ENCODE measurements around the gene CCDC116. TPM values are rescaled to one million over a fixed set of nuclear protein-coding genes. Genes with fewer than 3 reads are reported as not detected.
A peak's percentile ranks its signal among the peaks of the same experiment; 100 is the strongest.
"Not testable (repeated sequence)": the region's sequence is repeated elsewhere in the genome, so short reads cannot be mapped to it uniquely, and the experiment has no call there.

The CCDC116 gene
- total and polyA plus RNA-seq, 9 donors: 0.09 to 0.53 (median 0.31) TPM

DNA sequence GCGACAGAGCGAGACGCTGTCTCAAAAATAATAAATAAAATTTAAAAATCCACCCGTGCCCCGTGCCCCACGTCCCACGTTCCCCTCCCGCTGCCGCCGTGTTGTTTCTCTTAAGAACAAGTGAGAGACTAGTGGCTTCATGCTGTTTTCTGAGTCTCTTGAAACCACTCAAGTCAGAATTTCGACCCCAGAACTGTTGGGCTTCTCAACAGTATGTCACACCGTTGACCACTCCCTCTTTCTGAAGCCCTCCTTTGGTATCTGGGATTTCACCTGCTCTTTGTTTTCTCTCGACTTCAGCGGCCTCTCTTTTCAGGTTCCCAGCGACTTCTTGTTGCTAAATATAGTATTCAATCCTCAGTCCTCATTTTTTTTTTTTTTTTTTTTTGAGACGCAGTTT is 34.2 kb downstream of the CCDC116 start:
- WGBS (ENCODE audit: insufficient coverage): 47% methylated on average over 12 of the region's 16 CpGs
- DNase-seq: no peak
- Histone ChIP-seq H3K27ac (ENCODE audit: low read length) (no peak overlapping the region), H3K4me1 (ENCODE audit: control insufficient read depth, insufficient read depth, low read length) (peaks cover 10% of the 10 kb centered on the region), H3K27me3 (ENCODE audit: control insufficient read depth, insufficient read depth, low read length) (no peaks in the 10 kb centered on the region), H3K4me3 (ENCODE audit: low read length) (peak overlapping the region; percentile 86), H3K36me3 (ENCODE audit: control insufficient read depth, insufficient read depth, low read length) (peaks cover 21% of the 10 kb centered on the region), H3K9me3 (replicated peaks; ENCODE audit: control insufficient read depth, low read depth, low read length) (no peaks in the 10 kb centered on the region)

DNA sequence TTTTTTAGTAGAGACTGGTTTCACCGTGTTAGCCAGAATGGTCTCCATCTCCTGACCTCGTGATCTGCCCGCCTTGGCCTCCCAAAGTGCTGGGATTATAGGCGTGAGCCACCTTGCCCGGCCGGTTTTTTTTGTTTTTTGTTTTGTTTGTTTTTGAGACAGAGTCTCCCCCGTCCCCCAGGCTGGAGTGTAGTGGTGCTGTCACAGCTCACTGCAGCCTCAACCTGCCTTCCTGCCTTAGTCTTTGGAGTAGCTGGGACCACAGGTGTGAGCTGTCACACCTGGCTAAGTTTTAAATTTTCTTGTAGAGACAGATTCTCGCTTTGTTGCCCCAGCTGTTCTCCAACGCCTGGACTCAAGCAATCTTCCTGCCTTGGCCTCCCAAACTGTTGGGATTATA is 36.5 kb downstream of the CCDC116 start:
- no peak for DNase-seq
- 89% methylated on average over 3 of the region's 9 CpGs for WGBS (ENCODE audit: insufficient coverage)
- H3K27me3 ChIP-seq (ENCODE audit: control insufficient read depth, insufficient read depth, low read length): no peaks in the 10 kb centered on the region
- peaks cover 10% of the 10 kb centered on the region for H3K4me1 ChIP-seq (ENCODE audit: control insufficient read depth, insufficient read depth, low read length)
- no peaks in the 10 kb centered on the region for H3K9me3 ChIP-seq (replicated peaks; ENCODE audit: control insufficient read depth, low read depth, low read length)
- H3K27ac ChIP-seq (ENCODE audit: low read length): no peak overlapping the region
- H3K4me3 ChIP-seq (ENCODE audit: low read length): no peak overlapping the region
- H3K36me3 ChIP-seq (ENCODE audit: control insufficient read depth, insufficient read depth, low read length): peaks cover 43% of the 10 kb centered on the region

DNA sequence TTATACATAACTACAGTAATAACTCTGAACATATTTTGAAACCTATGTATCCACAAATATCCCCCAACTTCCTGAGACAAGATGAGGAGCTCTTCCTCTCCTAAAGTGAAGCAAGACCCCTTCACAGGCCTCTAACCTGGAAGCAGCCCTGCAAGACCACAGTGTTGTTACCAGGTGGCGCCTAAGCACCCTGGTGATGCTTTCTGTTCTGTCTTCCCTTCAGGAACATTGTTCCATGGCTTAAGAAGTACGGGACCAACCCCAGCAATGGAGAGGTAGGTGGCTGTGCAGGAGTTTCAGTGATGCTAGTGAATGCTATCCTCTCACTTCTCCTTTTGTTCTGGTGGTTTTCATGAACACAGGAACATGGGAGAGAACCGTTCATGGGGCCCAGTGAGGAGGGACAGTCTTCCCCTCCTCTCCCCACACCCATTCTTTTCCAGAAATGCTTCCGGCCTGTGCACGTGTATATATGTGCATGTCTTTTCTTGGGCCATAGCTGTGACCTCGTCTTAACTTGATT is 39.6 kb downstream of the CCDC116 start:
- WGBS (ENCODE audit: insufficient coverage): 80% methylated on average over 4 of the region's 6 CpGs
- Histone ChIP-seq H3K4me1 (ENCODE audit: control insufficient read depth, insufficient read depth, low read length) (no peaks in the 10 kb centered on the region), H3K9me3 (replicated peaks; ENCODE audit: control insufficient read depth, low read depth, low read length) (no peaks in the 10 kb centered on the region)

DNA sequence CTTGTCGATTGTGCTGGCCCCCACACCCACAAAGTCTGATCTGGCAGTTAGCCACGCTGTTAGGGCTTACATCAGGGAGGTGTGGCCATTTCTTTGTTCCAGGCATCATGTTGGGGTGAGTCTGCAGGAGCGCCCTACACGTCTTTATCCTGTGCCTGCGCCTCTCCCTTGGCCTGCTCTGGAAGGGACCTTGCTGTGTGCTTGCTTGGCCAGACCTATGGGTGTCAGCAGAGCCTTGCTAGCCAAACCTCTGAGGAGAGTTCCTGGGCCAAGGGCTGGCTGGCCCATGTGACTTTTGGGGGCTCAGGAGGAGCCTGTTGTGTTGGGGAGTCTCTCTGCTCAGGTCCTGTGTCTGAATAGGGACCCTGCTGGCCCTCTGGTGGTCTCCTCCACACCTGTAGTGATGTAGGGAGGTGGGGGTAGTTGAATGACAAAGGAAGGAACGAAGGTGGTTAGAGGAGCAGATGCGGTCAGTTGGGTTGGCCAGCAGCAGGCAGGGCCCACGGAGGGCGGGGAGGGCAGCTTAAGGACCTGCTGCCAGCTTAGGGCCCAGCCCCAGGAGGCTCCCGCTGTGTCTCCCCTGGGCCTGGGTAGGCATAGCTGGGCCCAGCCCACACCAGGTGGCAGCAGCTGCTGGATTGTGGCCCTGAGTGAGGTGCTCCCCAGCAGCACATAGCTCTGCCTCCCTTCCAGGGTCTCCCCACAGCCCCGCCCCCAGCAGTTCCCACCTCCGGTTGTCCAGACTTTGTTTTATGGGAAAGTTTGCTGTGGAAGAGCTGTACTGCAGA is 41.2 kb downstream of the CCDC116 start:
- DNase-seq: no peak
- Histone ChIP-seq H3K36me3 (ENCODE audit: control insufficient read depth, insufficient read depth, low read length) (peaks cover 62% of the 10 kb centered on the region), H3K4me1 (ENCODE audit: control insufficient read depth, insufficient read depth, low read length) (no peaks in the 10 kb centered on the region), H3K27me3 (ENCODE audit: control insufficient read depth, insufficient read depth, low read length) (no peaks in the 10 kb centered on the region), H3K9me3 (replicated peaks; ENCODE audit: control insufficient read depth, low read depth, low read length) (no peaks in the 10 kb centered on the region), H3K4me3 (ENCODE audit: low read length) (no peak overlapping the region), H3K27ac (ENCODE audit: low read length) (no peak overlapping the region)
- 91% methylated on average over 10 of the region's 12 CpGs for WGBS (ENCODE audit: insufficient coverage)

More for the DNA sequence above, 39.6 kb downstream of the CCDC116 start:
- DNase-seq: no peak
- Histone ChIP-seq H3K36me3 (ENCODE audit: control insufficient read depth, insufficient read depth, low read length) (peaks cover 62% of the 10 kb centered on the region), H3K27me3 (ENCODE audit: control insufficient read depth, insufficient read depth, low read length) (no peaks in the 10 kb centered on the region), H3K27ac (ENCODE audit: low read length) (no peak overlapping the region), H3K4me3 (ENCODE audit: low read length) (no peak overlapping the region)

DNA sequence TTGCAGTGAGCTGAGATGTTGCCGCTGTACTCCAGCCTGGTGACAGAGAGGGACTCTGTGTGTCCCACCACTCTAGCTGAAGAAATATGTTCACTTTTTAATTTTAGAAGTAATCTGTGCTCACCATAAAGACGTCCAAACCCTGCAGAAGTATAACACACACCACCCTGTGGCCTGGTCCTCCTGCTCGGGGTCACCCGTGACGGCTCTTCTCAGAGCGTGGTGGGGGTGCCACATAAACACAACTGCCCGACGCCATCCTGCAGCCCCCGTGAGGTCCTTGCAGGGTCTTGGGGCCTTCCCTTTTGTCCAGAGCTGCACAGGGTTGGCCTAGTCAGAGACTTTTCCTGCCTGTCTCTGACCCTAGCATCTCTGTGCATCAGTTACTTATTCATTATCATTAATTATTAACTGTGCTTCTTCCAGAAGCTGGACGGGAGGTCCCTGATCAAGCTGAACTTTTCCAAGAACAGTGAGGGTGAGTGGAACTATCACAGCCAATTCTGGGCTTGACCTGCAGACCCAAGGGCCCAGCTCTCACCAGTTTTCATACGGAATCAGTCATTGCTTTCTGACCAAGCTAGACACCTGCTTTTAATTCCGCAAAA is 42.2 kb downstream of the CCDC116 start:
- DNase-seq: no peak
- H3K4me3 ChIP-seq (ENCODE audit: low read length): no peak overlapping the region
- H3K36me3 ChIP-seq (ENCODE audit: control insufficient read depth, insufficient read depth, low read length): peaks cover 57% of the 10 kb centered on the region
- no peaks in the 10 kb centered on the region for H3K4me1 ChIP-seq (ENCODE audit: control insufficient read depth, insufficient read depth, low read length)
- no peaks in the 10 kb centered on the region for H3K9me3 ChIP-seq (replicated peaks; ENCODE audit: control insufficient read depth, low read depth, low read length)
- no peaks in the 10 kb centered on the region for H3K27me3 ChIP-seq (ENCODE audit: control insufficient read depth, insufficient read depth, low read length)
- 97% methylated on average over 10 of the region's 12 CpGs for WGBS (ENCODE audit: insufficient coverage)
- no peak overlapping the region for H3K27ac ChIP-seq (ENCODE audit: low read length)

DNA sequence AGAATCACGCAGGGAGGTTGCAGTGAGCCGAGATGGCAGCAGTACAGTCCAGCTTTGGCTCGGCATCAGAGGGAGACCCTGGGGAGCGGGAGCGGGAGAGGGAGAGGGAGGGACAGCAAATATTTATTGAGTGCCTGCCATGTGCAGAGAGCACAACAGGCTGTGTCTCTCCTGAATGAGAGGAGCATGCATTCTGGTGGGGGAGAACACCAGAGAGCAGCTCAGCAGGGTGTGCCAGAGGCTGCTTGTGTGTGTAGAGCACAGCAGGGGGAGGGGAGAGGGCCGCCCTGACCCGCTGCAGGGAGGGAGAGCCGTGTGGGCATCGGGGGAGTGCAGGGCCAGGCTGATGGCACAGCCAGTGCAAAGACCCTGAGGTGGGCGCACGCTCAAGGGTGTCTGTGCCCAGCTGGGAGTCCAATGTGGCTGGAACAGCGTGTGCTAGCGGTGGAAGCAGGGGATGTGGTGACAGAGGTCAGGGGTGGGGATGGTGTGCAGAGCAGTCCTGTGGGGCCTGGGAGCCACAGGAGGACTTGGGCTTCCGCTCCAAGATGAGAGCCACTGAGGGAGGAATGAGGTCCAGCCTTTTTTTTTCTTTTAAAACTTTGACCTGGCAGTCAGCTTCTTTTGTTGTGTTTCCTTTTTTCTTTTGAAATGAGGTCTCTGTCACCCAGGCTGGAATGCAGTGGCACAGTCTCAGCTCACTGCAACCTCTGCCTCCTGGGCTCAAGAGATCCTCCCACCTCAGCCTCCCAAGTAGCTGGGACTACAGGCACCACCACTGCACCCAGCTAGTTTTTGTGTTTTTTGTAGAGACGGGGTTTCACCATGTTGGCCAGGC is 45.3 kb downstream of the CCDC116 start:
- H3K27me3 ChIP-seq (ENCODE audit: control insufficient read depth, insufficient read depth, low read length): no peaks in the 10 kb centered on the region
- peaks cover 52% of the 10 kb centered on the region for H3K36me3 ChIP-seq (ENCODE audit: control insufficient read depth, insufficient read depth, low read length)
- H3K27ac ChIP-seq (ENCODE audit: low read length): no peak overlapping the region
- no peaks in the 10 kb centered on the region for H3K4me1 ChIP-seq (ENCODE audit: control insufficient read depth, insufficient read depth, low read length)
- H3K4me3 ChIP-seq (ENCODE audit: low read length): no peak overlapping the region
- no peaks in the 10 kb centered on the region for H3K9me3 ChIP-seq (replicated peaks; ENCODE audit: control insufficient read depth, low read depth, low read length)
- 75% methylated on average over 13 of the region's 15 CpGs for WGBS (ENCODE audit: insufficient coverage)
- DNase-seq: peak; percentile 51

DNA sequence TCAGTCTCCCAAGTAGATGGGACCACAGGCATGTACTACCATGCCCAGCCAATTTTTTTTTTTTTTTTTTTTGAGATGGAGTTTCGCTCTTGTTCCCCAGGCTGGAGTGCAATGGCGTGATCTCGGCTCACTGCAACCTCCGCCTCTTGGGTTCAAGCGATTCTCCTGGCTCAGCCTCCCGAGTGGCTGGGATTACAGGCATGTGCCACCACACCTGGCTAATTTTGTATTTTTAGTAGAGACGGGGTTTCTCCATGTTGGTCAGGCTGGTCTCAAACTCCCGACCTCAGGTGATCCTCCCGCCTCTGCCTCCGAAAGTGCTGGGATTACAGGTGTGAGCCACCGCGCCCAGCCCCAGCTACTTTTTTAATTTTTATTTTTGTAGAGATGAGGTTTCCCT is 46.3 kb downstream of the CCDC116 start:
- not testable (repeated sequence) for H3K27me3 ChIP-seq (ENCODE audit: control insufficient read depth, insufficient read depth, low read length)

DNA sequence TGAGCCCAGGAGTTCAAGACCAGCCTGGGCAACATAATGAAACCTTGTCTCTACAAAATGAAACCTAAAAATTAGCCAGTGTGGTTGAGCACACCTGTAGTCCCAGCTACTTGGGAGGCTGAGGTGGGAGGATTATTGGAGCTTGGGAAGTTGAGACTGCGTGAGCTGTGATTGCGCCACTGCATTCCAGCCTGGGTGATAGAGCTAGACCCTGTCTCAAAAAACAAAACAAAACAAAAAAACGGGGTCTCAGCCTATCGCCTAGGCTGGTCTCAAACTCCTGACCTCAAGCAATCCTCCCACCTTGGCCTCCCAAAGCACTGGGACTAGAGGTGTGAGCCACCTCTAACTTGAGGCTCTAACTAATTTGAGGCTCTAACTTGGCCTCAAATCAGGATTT is 46.8 kb downstream of the CCDC116 start:
- 100% methylated on average over 2 of the region's 4 CpGs for WGBS (ENCODE audit: insufficient coverage)
- Histone ChIP-seq H3K4me3 (ENCODE audit: low read length) (no peak overlapping the region), H3K36me3 (ENCODE audit: control insufficient read depth, insufficient read depth, low read length) (peaks cover 49% of the 10 kb centered on the region)

More for the DNA sequence above, 46.3 kb downstream of the CCDC116 start:
- not testable (repeated sequence) for H3K4me1 ChIP-seq (ENCODE audit: control insufficient read depth, insufficient read depth, low read length); H3K4me3 ChIP-seq (ENCODE audit: low read length); H3K27ac ChIP-seq (ENCODE audit: low read length); H3K9me3 ChIP-seq (replicated peaks; ENCODE audit: control insufficient read depth, low read depth, low read length); DNase-seq
- no CpG with 5 or more reads among the region's 12 CpGs for WGBS (ENCODE audit: insufficient coverage)
- peaks cover 52% of the 10 kb centered on the region for H3K36me3 ChIP-seq (ENCODE audit: control insufficient read depth, insufficient read depth, low read length)

DNA sequence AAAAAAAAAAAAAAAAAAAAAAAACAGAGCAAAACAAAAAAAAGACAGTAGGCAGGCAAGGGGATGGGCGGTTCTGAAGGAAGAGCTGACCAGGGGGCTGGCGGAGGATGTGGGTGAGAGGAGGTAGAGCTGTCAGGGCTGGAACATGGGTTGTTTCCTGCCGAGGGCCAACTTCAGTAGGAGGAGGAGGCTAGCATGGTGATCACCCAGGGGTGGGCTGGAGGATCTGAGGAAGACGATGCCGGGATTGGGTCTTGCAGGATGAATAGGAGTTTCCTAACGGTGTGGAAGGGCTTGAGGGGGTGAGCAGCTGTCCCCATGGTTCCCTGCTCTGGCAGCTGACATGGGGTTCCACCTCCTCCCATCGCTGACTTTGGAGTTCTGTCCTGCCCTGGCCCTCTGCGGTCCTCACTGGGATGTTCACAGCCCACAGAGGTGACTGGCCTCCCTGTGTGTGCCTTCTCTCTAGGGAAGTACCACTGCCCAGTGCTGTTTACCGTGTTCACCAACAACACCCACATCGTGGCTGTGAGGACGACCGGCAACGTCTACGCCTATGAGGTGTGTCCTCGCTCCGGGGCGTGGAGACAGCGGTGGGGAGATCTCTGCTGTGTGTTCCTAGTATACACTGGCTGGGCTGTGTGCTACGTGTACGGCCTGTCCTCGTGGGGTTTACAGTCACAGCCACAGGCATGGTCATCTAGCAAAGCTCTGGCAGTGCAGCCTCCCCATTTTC is 48.4 kb downstream of the CCDC116 start:
- Histone ChIP-seq H3K36me3 (ENCODE audit: control insufficient read depth, insufficient read depth, low read length) (peaks cover 49% of the 10 kb centered on the region), H3K4me1 (ENCODE audit: control insufficient read depth, insufficient read depth, low read length) (peaks cover 5% of the 10 kb centered on the region), H3K27ac (ENCODE audit: low read length) (no peak overlapping the region), H3K27me3 (ENCODE audit: control insufficient read depth, insufficient read depth, low read length) (no peaks in the 10 kb centered on the region), H3K4me3 (ENCODE audit: low read length) (no peak overlapping the region), H3K9me3 (replicated peaks; ENCODE audit: control insufficient read depth, low read depth, low read length) (no peaks in the 10 kb centered on the region)
- 84% methylated on average over 13 of the region's 21 CpGs for WGBS (ENCODE audit: insufficient coverage)
- no peak for DNase-seq

More for the DNA sequence above, 46.8 kb downstream of the CCDC116 start:
- no peak overlapping the region for H3K27ac ChIP-seq (ENCODE audit: low read length)
- H3K9me3 ChIP-seq (replicated peaks; ENCODE audit: control insufficient read depth, low read depth, low read length): no peaks in the 10 kb centered on the region
- no peaks in the 10 kb centered on the region for H3K4me1 ChIP-seq (ENCODE audit: control insufficient read depth, insufficient read depth, low read length)
- no peak for DNase-seq
- H3K27me3 ChIP-seq (ENCODE audit: control insufficient read depth, insufficient read depth, low read length): no peaks in the 10 kb centered on the region
